LNCaP clone FGC (cell line): Measurements from ENCODE around the gene SMYD3.
"Not testable (repeated sequence)": the region's sequence is repeated elsewhere in the genome, so short reads cannot be mapped to it uniquely, and the experiment has no call there.

ENCODE experiments used
- DNase-seq: peaks from one replicate; pipeline ENCODE4 v3.0.0-alpha.2; 2011; ENCODE audit warnings: low read depth
- H3K4me3 ChIP-seq: 2 replicates; pipeline ENCODE4 v1.5.1; 2011; ENCODE audit warnings: mild to moderate bottlenecking, low read depth, low read length, control low read depth
- CTCF ChIP-seq: IDR thresholded peaks from 2 replicates; pipeline ENCODE4 v1.5.1; 2012; ENCODE audit warnings: mild to moderate bottlenecking; ENCODE audit not compliant: control insufficient read depth, insufficient read depth; ENCODE audit errors: extremely low read depth

Gene SMYD3

GRCh38 chr1:245827301-245827700, 679.8 kb downstream of the SMYD3 start:
- no peak for TF ChIP-seq CTCF
- no peak overlapping the region for H3K4me3 ChIP-seq
- no peak for DNase-seq

- no peak overlapping the region for H3K4me3 ChIP-seq
- DNase-seq = no peak
- peak; percentile 26; the same call in 1 of the 2 replicates for TF ChIP-seq CTCF
These were observed 681.8 kb downstream of the SMYD3 start for GRCh38 chr1:245825128-245825901.

- TF ChIP-seq CTCF = no peak
- H3K4me3 ChIP-seq = no peak overlapping the region
- DNase-seq = no peak
These were observed 683.5 kb downstream of the SMYD3 start for GRCh38 chr1:245823408-245824147.

- DNase-seq = no peak
- TF ChIP-seq CTCF = no peak
- H3K4me3 ChIP-seq = no peak overlapping the region
These were observed 684.1 kb downstream of the SMYD3 start for GRCh38 chr1:245822996-245823395.

GRCh38 chr1:245818363-245818762, 688.7 kb downstream of the SMYD3 start:
- not testable (repeated sequence) for H3K4me3 ChIP-seq, DNase-seq

- not testable (repeated sequence) for H3K4me3 ChIP-seq, DNase-seq
These were observed 690.6 kb downstream of the SMYD3 start for GRCh38 chr1:245816496-245816895.

GRCh38 chr1:245814651-245815050, 692.4 kb downstream of the SMYD3 start:
- TF ChIP-seq CTCF = no peak
- no peak for DNase-seq
- no peak overlapping the region for H3K4me3 ChIP-seq

GRCh38 chr1:245812278-245812677, 694.8 kb downstream of the SMYD3 start:
- DNase-seq = no peak
- TF ChIP-seq CTCF = no peak
- no peak overlapping the region for H3K4me3 ChIP-seq
